Measurements from ENCODE around the gene IGSF21. TPM values are rescaled to one million over a fixed set of nuclear protein-coding genes. Genes with fewer than 3 reads are reported as not detected.

IGSF21 gene
- total RNA-seq, 1 donor from 2014 or later: not detected

- Mint-ChIP-seq H3K4me1 (peaks cover 3% of the 10 kb centered on the region), H3K4me3 (no peak overlapping the region), H3K36me3 (no peaks in the 10 kb centered on the region), H3K27me3 (ENCODE audit: low read depth) (peaks cover 36% of the 10 kb centered on the region), H3K27ac (no peak overlapping the region), H3K9me3 (peaks cover 6% of the 10 kb centered on the region)
- DNase-seq (ENCODE audit: low spot score in 2 of 2, unreplicated experiment in 2 of 2): no peak
- no peak for TF ChIP-seq CTCF (IDR thresholded peaks at IDR 0.05; ENCODE audit: unreplicated experiment)
These were observed 94.6 kb downstream of the IGSF21 start for GRCh38 chr1:18201997-18202719.

- no peaks in the 10 kb centered on the region for H3K36me3 Mint-ChIP-seq
- H3K27me3 Mint-ChIP-seq (ENCODE audit: low read depth): peaks cover 29% of the 10 kb centered on the region
- no peak overlapping the region for H3K4me3 Mint-ChIP-seq
- no peak for DNase-seq (ENCODE audit: low spot score in 2 of 2, unreplicated experiment in 2 of 2)
- peaks cover 6% of the 10 kb centered on the region for H3K9me3 Mint-ChIP-seq
- H3K4me1 Mint-ChIP-seq: peaks cover 6% of the 10 kb centered on the region
- no peak for TF ChIP-seq CTCF (IDR thresholded peaks at IDR 0.05; ENCODE audit: unreplicated experiment)
- H3K27ac Mint-ChIP-seq: no peak overlapping the region
These were observed 96.0 kb downstream of the IGSF21 start for GRCh38 chr1:18203645-18204044.

- DNase-seq (ENCODE audit: low spot score in 2 of 2, unreplicated experiment in 2 of 2): no peak
- Mint-ChIP-seq H3K36me3 (no peaks in the 10 kb centered on the region), H3K9me3 (peaks cover 6% of the 10 kb centered on the region)
These were observed 97.0 kb downstream of the IGSF21 start for GRCh38 chr1:18204575-18204974.

GRCh38 chr1:18205319-18205718 is 97.7 kb downstream of the IGSF21 start:
- Mint-ChIP-seq H3K9me3 (peaks cover 6% of the 10 kb centered on the region), H3K36me3 (no peaks in the 10 kb centered on the region), H3K27ac (no peak overlapping the region), H3K4me3 (no peak overlapping the region), H3K4me1 (peaks cover 6% of the 10 kb centered on the region), H3K27me3 (ENCODE audit: low read depth) (peaks cover 18% of the 10 kb centered on the region)
- no peak for TF ChIP-seq CTCF (IDR thresholded peaks at IDR 0.05; ENCODE audit: unreplicated experiment)
- DNase-seq (ENCODE audit: low spot score in 2 of 2, unreplicated experiment in 2 of 2): no peak

More at GRCh38 chr1:18204575-18204974, 97.0 kb downstream of the IGSF21 start:
- no peak for TF ChIP-seq CTCF (IDR thresholded peaks at IDR 0.05; ENCODE audit: unreplicated experiment)
- Mint-ChIP-seq H3K4me1 (peaks cover 6% of the 10 kb centered on the region), H3K4me3 (no peak overlapping the region), H3K27ac (no peak overlapping the region), H3K27me3 (ENCODE audit: low read depth) (peaks cover 24% of the 10 kb centered on the region)

- no peak for DNase-seq (ENCODE audit: low spot score in 2 of 2, unreplicated experiment in 2 of 2)
- no peak overlapping the region for H3K27ac Mint-ChIP-seq
- TF ChIP-seq CTCF (IDR thresholded peaks at IDR 0.05; ENCODE audit: unreplicated experiment): no peak
- H3K27me3 Mint-ChIP-seq (ENCODE audit: low read depth): peaks cover 20% of the 10 kb centered on the region
- H3K4me3 Mint-ChIP-seq: no peak overlapping the region
- peaks cover 3% of the 10 kb centered on the region for H3K9me3 Mint-ChIP-seq
- peaks cover 2% of the 10 kb centered on the region for H3K4me1 Mint-ChIP-seq
- H3K36me3 Mint-ChIP-seq: no peaks in the 10 kb centered on the region
These were observed 104.2 kb downstream of the IGSF21 start for GRCh38 chr1:18211764-18212163.
